GM23338 (cell line): ENCODE data around the gene TMEM140. TPM values are rescaled to one million over a fixed set of nuclear protein-coding genes. Genes with fewer than 3 reads are reported as not detected.

Source experiments
- ATAC-seq: fragments of 200-7000 bp; cut with Tn5 transposase; 3 replicates; pipeline ENCODE4 v1.9.1; 2020
- DNase-seq: peaks from one replicate; pipeline ENCODE4 v3.0.0-alpha.2; 2015; ENCODE audit warnings: low spot score
- H2AFZ ChIP-seq: fragments of 200-600 bp; sonication (generic); 2 replicates; pipeline ENCODE4 v1.8.0; 2016; ENCODE audit warnings: antibody characterized with exemption, mild to moderate bottlenecking, moderate library complexity
- H3F3A ChIP-seq: fragments of 200-600 bp; sonication (generic); replicated peaks from 2 replicates; pipeline ENCODE4 v1.8.0; 2017; ENCODE audit warnings: antibody characterized with exemption, mixed run types, low read depth
- H3K27ac ChIP-seq: fragments of 200-600 bp; sonication (generic); 2 replicates; pipeline ENCODE4 v1.6.1; 2016; ENCODE audit warnings: low read depth
- H3K27me3 ChIP-seq: fragments of 200-600 bp; sonication (generic); 2 replicates; pipeline ENCODE4 v1.8.0; 2016; ENCODE audit warnings: mild to moderate bottlenecking, mixed run types, moderate library complexity; ENCODE audit not compliant: insufficient read depth
- H3K36me3 ChIP-seq: fragments of 200-600 bp; sonication (generic); 2 replicates; pipeline ENCODE4 v1.8.0; 2016; ENCODE audit warnings: mild to moderate bottlenecking; ENCODE audit not compliant: insufficient read depth
- H3K4me1 ChIP-seq: fragments of 200-600 bp; sonication (generic); 2 replicates; pipeline ENCODE4 v1.8.0; 2016; ENCODE audit warnings: mild to moderate bottlenecking, moderate library complexity; ENCODE audit not compliant: insufficient read depth
- H3K4me2 ChIP-seq: fragments of 200-600 bp; sonication (generic); 2 replicates; pipeline ENCODE4 v1.7.1; 2017; ENCODE audit warnings: mixed run types
- H3K4me3 ChIP-seq: fragments of 200-600 bp; sonication (generic); 2 replicates; pipeline ENCODE4 v1.6.1; 2016; ENCODE audit warnings: mixed run types
- H3K79me2 ChIP-seq: fragments of 200-600 bp; sonication (generic); replicated peaks from 2 replicates; pipeline ENCODE4 v1.8.0; 2017; ENCODE audit warnings: mild to moderate bottlenecking; ENCODE audit not compliant: insufficient read depth
- H3K9me2 ChIP-seq: fragments of 200-600 bp; sonication (generic); 2 replicates; pipeline ENCODE4 v1.8.0; 2017; ENCODE audit not compliant: insufficient read depth
- H4K20me1 ChIP-seq: fragments of 200-600 bp; sonication (generic); replicated peaks from 2 replicates; pipeline ENCODE4 v1.8.0; 2017; ENCODE audit warnings: mild to moderate bottlenecking; ENCODE audit not compliant: insufficient read depth
- H3K27ac Mint-ChIP-seq: 2 replicates; pipeline ENCODE4 v1.8.0; 2020; ENCODE audit warnings: inconsistent platforms, mild to moderate bottlenecking, moderate library complexity, mixed read lengths
- H3K27me3 Mint-ChIP-seq: 3 replicates; pipeline ENCODE4 v1.8.0; 2022; ENCODE audit warnings: low read depth, mild to moderate bottlenecking, moderate library complexity, mixed read lengths, inconsistent platforms; ENCODE audit not compliant: insufficient read depth, poor library complexity
- H3K36me3 Mint-ChIP-seq: 3 replicates; pipeline ENCODE4 v1.8.0; 2021; ENCODE audit warnings: low read depth, mild to moderate bottlenecking, inconsistent platforms, moderate library complexity, mixed read lengths
- H3K4me1 Mint-ChIP-seq: 3 replicates; pipeline ENCODE4 v1.8.0; 2020; ENCODE audit warnings: mild to moderate bottlenecking, inconsistent platforms, mixed read lengths
- H3K4me3 Mint-ChIP-seq: 3 replicates; pipeline ENCODE4 v1.8.0; 2021; ENCODE audit warnings: moderate library complexity, mild to moderate bottlenecking, inconsistent platforms, mixed read lengths
- H3K9me3 Mint-ChIP-seq: 3 replicates; pipeline ENCODE4 v1.8.0; 2020; ENCODE audit warnings: moderate library complexity, mild to moderate bottlenecking, inconsistent platforms, mixed read lengths
- CREB1 ChIP-seq: fragments of 250-450 bp; sonication (Bioruptor Pico); IDR thresholded peaks from 2 replicates; pipeline ENCODE4 v1.5.0; 2020; ENCODE audit warnings: low read depth, mild to moderate bottlenecking, moderate library complexity
- EZH2 ChIP-seq: fragments of 200-600 bp; sonication (generic); IDR thresholded peaks from one replicate; pipeline ENCODE4 v1.8.0; 2017; ENCODE audit warnings: antibody characterized with exemption, mild to moderate bottlenecking, low read depth; ENCODE audit not compliant: unreplicated experiment
- EZH2phosphoT487 ChIP-seq: fragments of 200-600 bp; sonication (generic); IDR thresholded peaks from one replicate; pipeline ENCODE4 v1.8.1; 2018; ENCODE audit warnings: antibody characterized with exemption; ENCODE audit not compliant: unreplicated experiment
- JUNB ChIP-seq: IDR thresholded peaks from one replicate; pipeline ENCODE4 v1.6.1; 2016; ENCODE audit warnings: antibody characterized with exemption; ENCODE audit not compliant: unreplicated experiment
- NANOG ChIP-seq: IDR thresholded peaks from 2 replicates; pipeline ENCODE4 v1.6.1; 2016; ENCODE audit warnings: antibody characterized with exemption, borderline replicate concordance
- POLR2AphosphoS5 ChIP-seq: IDR thresholded peaks from 2 replicates; pipeline ENCODE4 v1.6.1; 2016; ENCODE audit warnings: antibody characterized with exemption, low read depth
- STAT1 ChIP-seq: IDR thresholded peaks from one replicate; pipeline ENCODE4 v1.6.1; 2016; ENCODE audit warnings: antibody characterized with exemption; ENCODE audit not compliant: unreplicated experiment
- ZNF114 ChIP-seq: fragments of 250-450 bp; sonication (Bioruptor Pico); IDR thresholded peaks from 2 replicates; pipeline ENCODE4 v1.5.0; 2020; ENCODE audit warnings: mild to moderate bottlenecking, moderate library complexity
- ZNF331 ChIP-seq: fragments of 250-450 bp; sonication (Bioruptor Pico); IDR thresholded peaks from 2 replicates; pipeline ENCODE4 v1.5.0; 2020; ENCODE audit warnings: low read depth, mild to moderate bottlenecking, moderate library complexity
- polyA plus RNA-seq: library from polyadenylated mRNA; unstranded; fragments of >200 nt; fragmentation: Nextera tagmentation; extraction: Ambion mirVana; gene quantifications from 2 replicates; pipeline ENCODE4 v1.2.1, GENCODE V29; 2016
- total RNA-seq: library from RNA; depleted of rRNA; stranded (reverse); fragments of >200 nt; shearing (Covaris generic); gene quantifications from 2 replicates; pipeline ENCODE4 v1.2.3, GENCODE V29; 2014
- TF ChIP-seq, protein P1 (sequence below): IDR thresholded peaks from one replicate; pipeline ENCODE4 v1.6.1; 2018; ENCODE audit warnings: antibody characterized with exemption; ENCODE audit not compliant: unreplicated experiment
- TF ChIP-seq, protein P2 (sequence below): IDR thresholded peaks from 2 replicates; pipeline ENCODE4 v1.6.1; 2016; ENCODE audit warnings: antibody characterized with exemption
- TF ChIP-seq, protein P3 (sequence below), 2 experiments: fragments of 200-600 bp in 1 of 2; sonication (generic) in 1 of 2; conservative IDR thresholded peaks; 2 replicates each; pipeline versions ENCODE4 v1.5.1 to v1.6.1; 2016 to 2017; ENCODE audit warnings: antibody characterized with exemption in 2 of 2, low read depth in 2 of 2, mild to moderate bottlenecking in 2 of 2, moderate library complexity in 1 of 2

The TMEM140 gene
- total and polyA plus RNA-seq, 2 experiments from 2014 or later = 2.7 TPM; not detected in 1

DNA sequence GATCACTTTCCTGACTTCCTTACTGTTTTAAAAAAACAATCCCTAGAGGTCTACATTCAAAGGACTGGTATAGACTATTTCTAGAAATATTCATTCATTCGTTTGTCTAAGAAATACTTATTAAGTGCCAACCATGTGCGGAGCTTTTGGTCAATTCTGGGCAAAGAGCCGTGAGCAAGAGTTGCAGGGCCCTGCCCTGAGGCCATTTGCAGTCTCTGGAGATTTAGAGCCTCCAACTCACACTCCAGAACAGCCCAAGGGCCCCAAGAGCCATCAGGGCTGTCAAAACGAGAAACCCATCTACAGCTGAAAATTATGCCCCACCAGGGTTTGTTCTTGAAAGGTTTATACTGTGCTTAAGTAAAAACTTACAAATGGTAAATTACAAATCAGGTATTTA, 47.3 kb downstream of the TMEM140 start:
- Mint-ChIP-seq H3K4me1 (peaks cover 9% of the 10 kb centered on the region), H3K9me3 (no peaks in the 10 kb centered on the region), H3K36me3 (peaks cover 15% of the 10 kb centered on the region; the same call in 2 of the 3 replicates), H3K27ac (no peak overlapping the region), H3K27me3 (peaks cover 5% of the 10 kb centered on the region), H3K4me3 (no peak overlapping the region)
- Histone ChIP-seq H4K20me1 (no peaks in the 10 kb centered on the region), H3K4me2 (no peak overlapping the region), H3K4me3 (no peak overlapping the region), H3K36me3 (peaks cover 7% of the 10 kb centered on the region; the same call in 1 of the 2 replicates), H3K27me3 (no peaks in the 10 kb centered on the region), H3F3A (no peaks in the 10 kb centered on the region), H3K9me2 (no peaks in the 10 kb centered on the region), H3K4me1 (peaks cover 10% of the 10 kb centered on the region; the same call in 1 of the 2 replicates), H3K27ac (no peak overlapping the region), H3K79me2 (no peaks in the 10 kb centered on the region), H2AFZ (no peak overlapping the region)
- TF ChIP-seq ZNF114 (CRISPR knock-in tag) (no peak), JUNB (no peak), STAT1 (no peak), ZNF331 (no peak), POLR2AphosphoS5 (no peak), EZH2phosphoT487 (no peak), NANOG (no peak), CREB1 (CRISPR knock-in tag) (no peak), EZH2 (no peak)
- TF ChIP-seq, protein P1, sequence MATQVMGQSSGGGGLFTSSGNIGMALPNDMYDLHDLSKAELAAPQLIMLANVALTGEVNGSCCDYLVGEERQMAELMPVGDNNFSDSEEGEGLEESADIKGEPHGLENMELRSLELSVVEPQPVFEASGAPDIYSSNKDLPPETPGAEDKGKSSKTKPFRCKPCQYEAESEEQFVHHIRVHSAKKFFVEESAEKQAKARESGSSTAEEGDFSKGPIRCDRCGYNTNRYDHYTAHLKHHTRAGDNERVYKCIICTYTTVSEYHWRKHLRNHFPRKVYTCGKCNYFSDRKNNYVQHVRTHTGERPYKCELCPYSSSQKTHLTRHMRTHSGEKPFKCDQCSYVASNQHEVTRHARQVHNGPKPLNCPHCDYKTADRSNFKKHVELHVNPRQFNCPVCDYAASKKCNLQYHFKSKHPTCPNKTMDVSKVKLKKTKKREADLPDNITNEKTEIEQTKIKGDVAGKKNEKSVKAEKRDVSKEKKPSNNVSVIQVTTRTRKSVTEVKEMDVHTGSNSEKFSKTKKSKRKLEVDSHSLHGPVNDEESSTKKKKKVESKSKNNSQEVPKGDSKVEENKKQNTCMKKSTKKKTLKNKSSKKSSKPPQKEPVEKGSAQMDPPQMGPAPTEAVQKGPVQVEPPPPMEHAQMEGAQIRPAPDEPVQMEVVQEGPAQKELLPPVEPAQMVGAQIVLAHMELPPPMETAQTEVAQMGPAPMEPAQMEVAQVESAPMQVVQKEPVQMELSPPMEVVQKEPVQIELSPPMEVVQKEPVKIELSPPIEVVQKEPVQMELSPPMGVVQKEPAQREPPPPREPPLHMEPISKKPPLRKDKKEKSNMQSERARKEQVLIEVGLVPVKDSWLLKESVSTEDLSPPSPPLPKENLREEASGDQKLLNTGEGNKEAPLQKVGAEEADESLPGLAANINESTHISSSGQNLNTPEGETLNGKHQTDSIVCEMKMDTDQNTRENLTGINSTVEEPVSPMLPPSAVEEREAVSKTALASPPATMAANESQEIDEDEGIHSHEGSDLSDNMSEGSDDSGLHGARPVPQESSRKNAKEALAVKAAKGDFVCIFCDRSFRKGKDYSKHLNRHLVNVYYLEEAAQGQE = no peak
- TF ChIP-seq, protein P2, sequence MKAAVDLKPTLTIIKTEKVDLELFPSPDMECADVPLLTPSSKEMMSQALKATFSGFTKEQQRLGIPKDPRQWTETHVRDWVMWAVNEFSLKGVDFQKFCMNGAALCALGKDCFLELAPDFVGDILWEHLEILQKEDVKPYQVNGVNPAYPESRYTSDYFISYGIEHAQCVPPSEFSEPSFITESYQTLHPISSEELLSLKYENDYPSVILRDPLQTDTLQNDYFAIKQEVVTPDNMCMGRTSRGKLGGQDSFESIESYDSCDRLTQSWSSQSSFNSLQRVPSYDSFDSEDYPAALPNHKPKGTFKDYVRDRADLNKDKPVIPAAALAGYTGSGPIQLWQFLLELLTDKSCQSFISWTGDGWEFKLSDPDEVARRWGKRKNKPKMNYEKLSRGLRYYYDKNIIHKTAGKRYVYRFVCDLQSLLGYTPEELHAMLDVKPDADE = no peak
- TF ChIP-seq, protein P3, sequence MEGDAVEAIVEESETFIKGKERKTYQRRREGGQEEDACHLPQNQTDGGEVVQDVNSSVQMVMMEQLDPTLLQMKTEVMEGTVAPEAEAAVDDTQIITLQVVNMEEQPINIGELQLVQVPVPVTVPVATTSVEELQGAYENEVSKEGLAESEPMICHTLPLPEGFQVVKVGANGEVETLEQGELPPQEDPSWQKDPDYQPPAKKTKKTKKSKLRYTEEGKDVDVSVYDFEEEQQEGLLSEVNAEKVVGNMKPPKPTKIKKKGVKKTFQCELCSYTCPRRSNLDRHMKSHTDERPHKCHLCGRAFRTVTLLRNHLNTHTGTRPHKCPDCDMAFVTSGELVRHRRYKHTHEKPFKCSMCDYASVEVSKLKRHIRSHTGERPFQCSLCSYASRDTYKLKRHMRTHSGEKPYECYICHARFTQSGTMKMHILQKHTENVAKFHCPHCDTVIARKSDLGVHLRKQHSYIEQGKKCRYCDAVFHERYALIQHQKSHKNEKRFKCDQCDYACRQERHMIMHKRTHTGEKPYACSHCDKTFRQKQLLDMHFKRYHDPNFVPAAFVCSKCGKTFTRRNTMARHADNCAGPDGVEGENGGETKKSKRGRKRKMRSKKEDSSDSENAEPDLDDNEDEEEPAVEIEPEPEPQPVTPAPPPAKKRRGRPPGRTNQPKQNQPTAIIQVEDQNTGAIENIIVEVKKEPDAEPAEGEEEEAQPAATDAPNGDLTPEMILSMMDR (conservative IDR thresholded peaks at IDR 0.05; ENCODE audit: low read depth in 2 of 2) = no peak
- DNase-seq (no peak), ATAC-seq (no peak)
